ENCODE results near the gene CRYGA. TPM values are rescaled to one million over a fixed set of nuclear protein-coding genes. Genes with fewer than 3 reads are reported as not detected.
A peak's percentile ranks its signal among the peaks of the same experiment; 100 is the strongest.

CRYGA gene
- total and polyA plus RNA-seq, 10 donors, result not detected

DNA sequence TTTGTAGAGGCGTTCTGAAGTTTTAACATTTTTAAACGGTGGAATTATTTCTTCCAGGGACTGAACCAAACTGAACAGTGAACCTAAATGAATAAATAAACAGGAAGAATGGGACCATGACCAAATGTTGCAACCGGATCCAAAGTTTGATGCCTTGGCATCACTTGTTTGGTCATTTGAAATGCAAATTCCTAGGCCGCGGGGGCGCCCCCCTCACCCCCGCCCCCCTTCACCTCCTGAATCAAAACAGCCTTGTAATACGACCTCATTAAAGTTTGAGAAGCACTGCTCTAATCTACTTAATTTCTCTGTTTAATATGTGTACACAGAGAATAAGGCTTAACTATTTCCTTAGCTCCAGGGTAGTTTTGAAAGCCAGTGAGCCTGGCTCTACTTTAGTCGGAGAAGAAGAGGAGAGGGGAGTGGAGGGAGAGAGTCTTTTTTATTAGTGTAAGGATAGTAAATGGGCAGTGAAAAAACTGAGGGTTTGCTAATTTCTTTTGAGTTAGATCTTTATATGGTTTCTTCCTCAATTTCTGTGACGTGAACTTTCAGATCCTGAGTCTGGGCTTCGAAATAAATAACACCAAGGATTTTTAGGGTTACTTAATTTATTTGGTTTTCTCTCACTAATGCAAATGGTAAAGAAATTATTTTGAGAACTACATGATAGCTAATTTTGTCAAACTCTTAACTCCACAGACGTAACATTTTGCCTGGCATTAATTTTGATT lies 20.8 kb upstream of the CRYGA start:
- Histone ChIP-seq H3K4me3 (peak overlapping the region in 1 of 8 donors; percentile 18), H3K4me1 (peaks cover 0 to 9% (median 0%) of the 10 kb centered on the region in 6 donors), H3K27ac (no peak overlapping the region), H3K36me3 (no peaks in the 10 kb centered on the region), H3K9me3 (no peaks in the 10 kb centered on the region), H3K27me3 (replicated peaks in 1 of 7) (peaks cover 0 to 19% (median 0%) of the 10 kb centered on the region in 7 donors)
- TF ChIP-seq POLR2AphosphoS5 (IDR thresholded peaks at IDR 0.05), result no peak
- no peak for TF ChIP-seq POLR2A (IDR thresholded peaks at IDR 0.05)
- TF ChIP-seq, protein P1, sequence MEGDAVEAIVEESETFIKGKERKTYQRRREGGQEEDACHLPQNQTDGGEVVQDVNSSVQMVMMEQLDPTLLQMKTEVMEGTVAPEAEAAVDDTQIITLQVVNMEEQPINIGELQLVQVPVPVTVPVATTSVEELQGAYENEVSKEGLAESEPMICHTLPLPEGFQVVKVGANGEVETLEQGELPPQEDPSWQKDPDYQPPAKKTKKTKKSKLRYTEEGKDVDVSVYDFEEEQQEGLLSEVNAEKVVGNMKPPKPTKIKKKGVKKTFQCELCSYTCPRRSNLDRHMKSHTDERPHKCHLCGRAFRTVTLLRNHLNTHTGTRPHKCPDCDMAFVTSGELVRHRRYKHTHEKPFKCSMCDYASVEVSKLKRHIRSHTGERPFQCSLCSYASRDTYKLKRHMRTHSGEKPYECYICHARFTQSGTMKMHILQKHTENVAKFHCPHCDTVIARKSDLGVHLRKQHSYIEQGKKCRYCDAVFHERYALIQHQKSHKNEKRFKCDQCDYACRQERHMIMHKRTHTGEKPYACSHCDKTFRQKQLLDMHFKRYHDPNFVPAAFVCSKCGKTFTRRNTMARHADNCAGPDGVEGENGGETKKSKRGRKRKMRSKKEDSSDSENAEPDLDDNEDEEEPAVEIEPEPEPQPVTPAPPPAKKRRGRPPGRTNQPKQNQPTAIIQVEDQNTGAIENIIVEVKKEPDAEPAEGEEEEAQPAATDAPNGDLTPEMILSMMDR (IDR thresholded peaks at IDR 0.05 in 8 of 11, conservative IDR thresholded peaks at IDR 0.05 in 3 of 11), result no peak
- intact Hi-C loops (cut with DNase I; ENCODE audit: low total_unique reads), result no loop called here
- DNase-seq, result no peak
- 31 to 52% (median 45%) methylated on average over 12 of the region's 12 CpGs for WGBS, 5 donors

DNA sequence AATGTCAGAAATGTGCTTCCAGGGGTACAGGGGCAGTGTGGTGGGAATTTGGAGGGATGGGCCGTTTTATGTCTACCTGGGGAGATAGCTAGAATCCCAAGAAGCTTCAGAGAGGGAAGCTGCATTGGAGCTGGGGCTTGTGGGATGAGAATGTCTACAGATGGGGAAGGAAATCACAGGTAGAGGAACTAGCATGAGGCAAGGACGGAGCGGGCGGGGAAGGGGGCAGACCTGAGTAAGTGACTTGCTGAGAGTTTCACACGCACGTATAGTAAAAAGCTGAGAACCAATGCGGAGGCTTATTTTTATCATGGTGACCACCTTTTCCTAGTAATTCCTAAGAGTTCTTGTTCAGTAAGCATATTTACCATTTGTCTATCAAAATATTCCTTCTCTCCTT lies 20.1 kb upstream of the CRYGA start:
- TF ChIP-seq, protein P1 (IDR thresholded peaks at IDR 0.05 in 8 of 11, conservative IDR thresholded peaks at IDR 0.05 in 3 of 11), result no peak
- TF ChIP-seq POLR2A (IDR thresholded peaks at IDR 0.05) (no peak), POLR2AphosphoS5 (IDR thresholded peaks at IDR 0.05) (no peak)
- peaks cover 0 to 9% (median 0%) of the 10 kb centered on the region in 6 donors for H3K4me1 ChIP-seq
- WGBS, 5 donors, result 27 to 48% (median 36%) methylated on average over 7 of the region's 7 CpGs
- peaks cover 0 to 19% (median 0%) of the 10 kb centered on the region in 7 donors for H3K27me3 ChIP-seq (replicated peaks in 1 of 7)
- H3K9me3 ChIP-seq, result no peaks in the 10 kb centered on the region
- DNase-seq, result peak; percentile 81
- H3K36me3 ChIP-seq, result no peaks in the 10 kb centered on the region
- intact Hi-C loops (cut with DNase I; ENCODE audit: low total_unique reads), result no loop called here
- H3K4me3 ChIP-seq, result peak overlapping the region in 1 of 8 donors; percentile 18
- no peak overlapping the region for H3K27ac ChIP-seq

DNA sequence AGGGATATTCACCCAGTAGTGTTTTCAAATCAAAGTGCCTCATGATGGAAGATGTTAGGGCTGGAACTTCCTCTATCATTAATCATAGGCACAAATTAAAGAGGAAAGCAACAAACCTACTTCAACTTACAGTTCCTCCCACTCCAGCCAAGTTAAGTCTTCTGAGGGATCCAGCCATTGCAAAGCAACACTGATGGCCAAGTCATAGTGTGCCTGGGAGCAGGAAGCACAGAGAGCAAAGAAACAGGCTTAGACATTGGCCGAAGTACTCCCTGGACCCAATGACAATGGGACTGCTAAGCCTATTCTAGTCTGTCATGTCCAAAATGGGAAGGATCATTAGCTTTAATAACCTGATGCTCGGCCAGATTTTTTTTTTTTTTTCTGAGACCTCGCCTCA lies 19.4 kb upstream of the CRYGA start:
- Histone ChIP-seq H3K9me3 (no peaks in the 10 kb centered on the region), H3K4me1 (peaks cover 0 to 9% (median 0%) of the 10 kb centered on the region in 6 donors), H3K36me3 (no peaks in the 10 kb centered on the region), H3K27ac (no peak overlapping the region), H3K27me3 (replicated peaks in 1 of 7) (peaks cover 0 to 19% (median 0%) of the 10 kb centered on the region in 7 donors), H3K4me3 (no peak overlapping the region)
- intact Hi-C loops (cut with DNase I; ENCODE audit: low total_unique reads), result no loop called here
- TF ChIP-seq POLR2A (IDR thresholded peaks at IDR 0.05), result no peak
- TF ChIP-seq, protein P1 (IDR thresholded peaks at IDR 0.05 in 8 of 11, conservative IDR thresholded peaks at IDR 0.05 in 3 of 11), result no peak
- no peak for TF ChIP-seq POLR2AphosphoS5 (IDR thresholded peaks at IDR 0.05)
- no peak for DNase-seq
- WGBS, 5 donors, result 80 to 89% (median 86%) methylated on average over 3 of the region's 3 CpGs

- intact Hi-C loops (cut with DNase I; ENCODE audit: low total_unique reads), result loop anchor here (5.0 kb wide), 1 partner anchor 73 kb away; no protein-coding TSS in a partner anchor
- no peak overlapping the region for H3K27ac ChIP-seq
These were observed 15.7 kb upstream of the CRYGA start for GRCh38 chr2:208179028-208179609.

More at GRCh38 chr2:208179028-208179609, 15.7 kb upstream of the CRYGA start:
- Histone ChIP-seq H3K9me3 (no peaks in the 10 kb centered on the region), H3K4me1 (peaks cover 0 to 18% (median 6%) of the 10 kb centered on the region in 6 donors), H3K4me3 (no peak overlapping the region), H3K27me3 (replicated peaks in 1 of 7) (peaks cover 0 to 6% (median 0%) of the 10 kb centered on the region in 7 donors), H3K36me3 (no peaks in the 10 kb centered on the region)
- TF ChIP-seq POLR2AphosphoS5 (IDR thresholded peaks at IDR 0.05), result no peak
- no peak for TF ChIP-seq POLR2A (IDR thresholded peaks at IDR 0.05)
- TF ChIP-seq, protein P1 (IDR thresholded peaks at IDR 0.05 in 8 of 11, conservative IDR thresholded peaks at IDR 0.05 in 3 of 11), result no peak
- DNase-seq, result no peak
- 56 to 67% (median 62%) methylated on average over 4 of the region's 4 CpGs for WGBS, 5 donors

Data from spleen (tissue), 11 donors.